DMS114 treated with DMSO at 0.1 percent for 48 hours (cell line): Measurements from ENCODE around the gene HYDIN.
"Not testable (repeated sequence)": the region's sequence is repeated elsewhere in the genome, so short reads cannot be mapped to it uniquely, and the experiment has no call there.

ENCODE experiments used
- DNase-seq: peaks from one replicate; lab custom pipeline; 2025; ENCODE audit not compliant: unreplicated experiment; lab: John Stamatoyannopoulos, UW

Gene HYDIN

GRCh38 chr16:71226229-71227141 lies 4.0 kb downstream of the HYDIN start:
- DNase-seq: no peak

GRCh38 chr16:71225145-71225544 lies 5.4 kb downstream of the HYDIN start:
- DNase-seq: no peak

- DNase-seq: no peak
Measured at GRCh38 chr16:71218306-71218963, 12.1 kb downstream of the HYDIN start.

GRCh38 chr16:71217506-71217905 lies 13.0 kb downstream of the HYDIN start:
- DNase-seq: no peak

GRCh38 chr16:71216714-71217113 lies 13.8 kb downstream of the HYDIN start:
- DNase-seq: no peak

GRCh38 chr16:71214746-71215381 lies 15.7 kb downstream of the HYDIN start:
- no peak for DNase-seq

- DNase-seq: no peak
Measured at GRCh38 chr16:71205482-71206131, 24.9 kb downstream of the HYDIN start.

GRCh38 chr16:71203631-71204030 lies 26.9 kb downstream of the HYDIN start:
- DNase-seq: no peak

GRCh38 chr16:71201556-71201955 lies 29.0 kb downstream of the HYDIN start:
- DNase-seq: no peak

- DNase-seq: no peak
Measured at GRCh38 chr16:71201054-71201453, 29.5 kb downstream of the HYDIN start.

GRCh38 chr16:71198408-71198807 lies 32.1 kb downstream of the HYDIN start:
- DNase-seq: no peak

- no peak for DNase-seq
Measured at GRCh38 chr16:71192387-71192786, 38.1 kb downstream of the HYDIN start.

- no peak for DNase-seq
Measured at GRCh38 chr16:71188956-71189712, 41.4 kb downstream of the HYDIN start.

GRCh38 chr16:71185347-71185746 lies 45.2 kb downstream of the HYDIN start:
- no peak for DNase-seq

GRCh38 chr16:71179569-71179968 lies 51.0 kb downstream of the HYDIN start:
- no peak for DNase-seq

GRCh38 chr16:71172481-71173207 lies 57.9 kb downstream of the HYDIN start:
- DNase-seq: no peak

- not testable (repeated sequence) for DNase-seq
Measured at GRCh38 chr16:71161007-71161406, 69.5 kb downstream of the HYDIN start.

- DNase-seq: not testable (repeated sequence)
Measured at GRCh38 chr16:71157278-71157677, 73.2 kb downstream of the HYDIN start.

GRCh38 chr16:71153329-71153728 lies 77.2 kb downstream of the HYDIN start:
- not testable (repeated sequence) for DNase-seq

- not testable (repeated sequence) for DNase-seq
Measured at GRCh38 chr16:71151654-71152053, 78.9 kb downstream of the HYDIN start.
